GM23338 (cell line): ENCODE measurements around the gene MAPK1.

Experiments used
- CREB1 ChIP-seq: fragments of 250-450 bp; sonication (Bioruptor Pico); IDR thresholded peaks from 2 replicates; pipeline ENCODE4 v1.5.0; 2020; ENCODE audit warnings: low read depth, mild to moderate bottlenecking, moderate library complexity
- CTCF ChIP-seq, 2 experiments: fragments of 200-600 bp in 1 of 2; sonication (generic) in 1 of 2; conservative IDR thresholded peaks; 2 replicates each; pipeline versions ENCODE4 v1.5.1 to v1.6.1; 2016 to 2017; ENCODE audit warnings: antibody characterized with exemption in 2 of 2, low read depth in 2 of 2, mild to moderate bottlenecking in 2 of 2, moderate library complexity in 1 of 2
- ETS1 ChIP-seq: IDR thresholded peaks from 2 replicates; pipeline ENCODE4 v1.6.1; 2016; ENCODE audit warnings: antibody characterized with exemption
- EZH2 ChIP-seq: fragments of 200-600 bp; sonication (generic); IDR thresholded peaks from one replicate; pipeline ENCODE4 v1.8.0; 2017; ENCODE audit warnings: antibody characterized with exemption, mild to moderate bottlenecking, low read depth; ENCODE audit not compliant: unreplicated experiment
- EZH2phosphoT487 ChIP-seq: fragments of 200-600 bp; sonication (generic); IDR thresholded peaks from one replicate; pipeline ENCODE4 v1.8.1; 2018; ENCODE audit warnings: antibody characterized with exemption; ENCODE audit not compliant: unreplicated experiment
- NANOG ChIP-seq: IDR thresholded peaks from 2 replicates; pipeline ENCODE4 v1.6.1; 2016; ENCODE audit warnings: antibody characterized with exemption, borderline replicate concordance
- POLR2AphosphoS5 ChIP-seq: IDR thresholded peaks from 2 replicates; pipeline ENCODE4 v1.6.1; 2016; ENCODE audit warnings: antibody characterized with exemption, low read depth
- REST ChIP-seq: IDR thresholded peaks from one replicate; pipeline ENCODE4 v1.6.1; 2018; ENCODE audit warnings: antibody characterized with exemption; ENCODE audit not compliant: unreplicated experiment

- TF ChIP-seq POLR2AphosphoS5 (no peak), NANOG (no peak), CTCF (conservative IDR thresholded peaks at IDR 0.05; ENCODE audit: low read depth in 2 of 2) (no peak), EZH2phosphoT487 (no peak), ETS1 (no peak), EZH2 (no peak), CREB1 (CRISPR knock-in tag) (no peak), REST (no peak)
Measured at GRCh38 chr22:21815958-21816357, 51.5 kb downstream of the MAPK1 start.
